Measurements from ENCODE around the gene GPRC5C. TPM values are rescaled to one million over a fixed set of nuclear protein-coding genes. Genes with fewer than 3 reads are reported as not detected.

Gene GPRC5C
- polyA plus RNA-seq, 12 donors, result 16.2 to 61.7 (median 26.4) TPM; not detected in 1

DNA sequence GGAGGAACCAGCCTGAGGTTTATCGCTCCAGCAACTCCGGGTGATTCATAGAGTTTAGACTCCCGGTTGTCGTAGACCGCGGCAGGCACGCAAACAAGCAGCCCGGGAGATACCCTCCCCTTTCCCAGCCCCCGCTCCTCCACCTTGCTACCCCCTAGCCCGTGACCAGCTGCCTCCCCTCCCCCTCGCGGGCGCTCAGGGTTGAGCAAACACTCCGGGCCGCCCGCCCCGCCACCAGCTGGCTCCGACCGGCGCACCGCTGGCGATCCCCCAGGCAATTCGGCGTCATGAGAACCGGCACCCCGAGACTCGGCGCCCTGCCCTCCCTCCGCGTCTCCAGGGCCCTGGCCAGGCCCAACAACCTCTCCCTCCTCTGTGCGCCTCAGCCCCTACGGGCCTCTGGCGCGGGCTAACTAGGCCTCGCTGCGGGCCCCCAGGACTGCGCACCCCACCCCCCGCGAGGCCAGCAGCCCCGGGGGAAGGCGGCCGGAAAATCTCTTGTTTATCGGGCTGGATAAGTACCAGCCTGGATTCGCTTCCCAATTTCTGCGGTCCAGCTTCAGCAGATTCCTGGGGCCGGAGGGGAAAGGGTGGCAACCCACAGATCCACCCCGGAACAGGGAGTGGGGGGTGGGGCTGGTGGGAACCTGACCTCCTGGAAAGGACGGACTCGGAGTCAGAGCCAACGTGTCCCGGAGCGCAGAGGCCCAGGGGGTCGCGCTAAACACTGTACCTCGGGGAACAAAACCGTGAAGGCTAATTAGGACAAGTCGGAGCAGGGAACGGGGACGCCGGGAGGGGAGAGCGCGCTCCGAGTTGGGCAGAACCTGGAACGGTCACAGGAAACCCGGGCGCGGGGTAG, 951 bp upstream of the GPRC5C start:
- no peak for DNase-seq

DNA sequence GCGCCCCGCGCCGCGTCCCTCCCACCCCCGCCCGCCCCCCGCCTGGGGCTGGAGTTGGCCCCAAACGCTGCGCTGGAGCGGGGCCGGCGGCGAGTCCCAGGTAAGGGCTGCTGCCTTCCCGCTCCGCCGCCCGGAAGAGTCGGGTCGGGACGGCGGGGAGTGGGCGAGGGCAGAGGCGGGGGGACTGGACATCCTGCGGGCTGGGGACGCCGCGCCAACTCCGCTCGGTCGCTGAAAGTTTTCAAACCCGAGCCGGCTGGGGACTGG, 469 bp downstream of the GPRC5C start:
- no peak for DNase-seq

DNA sequence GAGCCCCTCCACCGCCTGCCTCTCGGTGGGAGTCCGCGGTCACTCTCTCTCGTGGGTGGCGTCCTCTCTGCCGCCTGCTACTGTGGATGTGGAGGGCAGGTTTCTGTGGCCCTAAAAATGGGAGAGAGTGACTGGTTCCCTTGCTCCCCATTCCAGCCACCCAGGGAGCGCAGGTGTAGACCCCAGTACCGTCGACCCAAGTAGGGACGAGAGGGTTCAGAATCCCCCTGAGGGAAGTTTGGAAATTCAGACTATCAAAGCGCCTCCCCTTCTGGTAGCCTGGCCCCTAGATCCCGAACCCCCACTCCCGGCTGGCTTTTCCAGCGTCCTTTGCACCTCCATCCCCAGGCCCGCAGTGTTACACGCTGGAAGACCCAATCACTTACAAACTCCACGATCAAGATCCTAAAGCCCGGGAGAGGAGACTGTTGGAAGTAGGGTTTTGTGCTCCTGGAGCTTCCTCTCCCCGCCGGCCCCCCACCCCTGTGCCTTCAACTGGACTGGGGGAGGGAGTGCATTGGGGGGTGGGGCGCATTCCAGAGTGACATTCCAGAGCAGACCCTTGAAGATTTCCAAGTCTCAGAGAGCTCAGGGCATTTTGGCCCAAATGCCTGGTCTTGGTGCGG, 991 bp downstream of the GPRC5C start:
- no peak for DNase-seq

DNA sequence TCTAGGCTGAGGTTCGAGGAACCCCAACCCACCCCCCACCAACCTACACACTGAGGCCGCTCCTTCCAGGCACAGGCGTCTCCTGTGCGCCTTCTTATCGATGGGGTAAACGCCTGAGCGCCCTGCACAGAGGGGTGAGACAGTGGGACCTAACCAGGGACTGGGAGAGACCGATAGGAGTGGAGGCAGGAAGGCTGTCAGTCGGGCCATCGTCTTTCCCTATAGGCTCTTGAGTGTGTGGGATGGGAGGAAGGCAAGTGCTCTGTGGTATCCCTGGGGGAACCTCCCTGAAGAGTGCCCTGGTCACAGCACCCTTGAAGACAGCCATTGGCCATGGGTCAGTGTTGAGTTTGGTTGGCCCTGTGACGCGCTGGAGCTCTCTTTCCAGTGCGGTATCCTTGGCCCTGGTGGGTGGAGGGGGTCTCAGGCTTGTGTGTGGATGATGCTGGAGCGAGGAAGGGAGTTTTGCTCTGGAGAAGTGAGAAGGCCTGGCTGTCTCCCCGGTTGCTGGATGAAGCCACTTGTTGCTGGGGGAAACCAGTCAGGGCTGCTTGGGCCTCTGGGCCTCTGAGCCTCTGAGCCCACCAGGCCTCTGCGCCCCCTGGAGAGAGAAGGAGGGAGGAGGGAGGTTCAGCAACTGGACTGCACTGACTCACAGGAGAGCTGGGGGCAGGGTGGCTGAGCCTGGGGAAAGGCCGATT, 1.7 kb downstream of the GPRC5C start:
- DNase-seq, result no peak

DNA sequence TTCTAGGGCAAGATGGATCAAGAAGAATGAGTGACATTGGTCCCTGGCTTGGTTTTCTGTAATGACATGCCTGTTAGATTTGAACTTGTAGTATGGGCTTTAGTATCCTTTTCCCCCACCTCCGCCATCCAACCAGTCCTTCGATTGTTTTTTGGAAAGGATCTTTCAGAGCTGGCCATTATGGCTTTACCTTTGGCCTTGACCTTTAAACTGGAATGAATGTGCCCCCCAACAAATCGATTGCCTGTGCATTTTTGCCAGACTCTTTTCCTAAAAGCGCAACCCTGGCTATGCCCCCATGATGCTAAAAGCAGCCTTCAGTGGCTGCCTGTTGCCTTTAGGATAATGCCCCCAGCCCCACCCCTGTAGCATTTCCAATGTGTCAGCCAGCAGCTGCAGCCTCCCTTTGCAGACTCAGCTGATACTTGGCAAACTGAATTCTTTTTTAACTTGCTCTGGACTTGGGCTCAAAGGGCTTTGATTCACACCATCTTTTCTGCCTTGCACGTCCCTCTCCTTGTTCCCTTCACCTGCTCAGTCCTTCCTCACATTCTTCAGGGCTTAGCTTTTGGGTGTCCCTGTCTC, 4.0 kb downstream of the GPRC5C start:
- DNase-seq, result no peak

DNA sequence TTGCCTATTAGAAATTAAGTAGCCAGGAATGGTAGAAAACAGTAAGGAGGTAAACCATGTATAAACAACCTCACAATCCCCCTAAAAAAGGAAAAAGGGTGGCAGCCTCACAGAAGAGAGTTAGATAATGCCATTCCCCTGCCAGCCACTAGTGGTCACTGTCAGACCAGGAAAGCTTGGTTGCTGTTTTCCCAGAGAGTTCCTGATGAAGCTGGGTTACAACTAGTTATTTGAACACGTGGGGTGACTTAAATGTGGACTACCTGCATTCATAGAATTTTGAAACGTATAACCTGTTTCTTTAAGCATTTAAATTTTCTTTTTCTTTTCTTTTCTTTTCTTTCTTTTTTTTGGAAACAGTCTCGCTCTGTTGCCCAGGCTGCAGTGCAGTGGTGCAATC, 5.8 kb downstream of the GPRC5C start:
- DNase-seq, result no peak

DNA sequence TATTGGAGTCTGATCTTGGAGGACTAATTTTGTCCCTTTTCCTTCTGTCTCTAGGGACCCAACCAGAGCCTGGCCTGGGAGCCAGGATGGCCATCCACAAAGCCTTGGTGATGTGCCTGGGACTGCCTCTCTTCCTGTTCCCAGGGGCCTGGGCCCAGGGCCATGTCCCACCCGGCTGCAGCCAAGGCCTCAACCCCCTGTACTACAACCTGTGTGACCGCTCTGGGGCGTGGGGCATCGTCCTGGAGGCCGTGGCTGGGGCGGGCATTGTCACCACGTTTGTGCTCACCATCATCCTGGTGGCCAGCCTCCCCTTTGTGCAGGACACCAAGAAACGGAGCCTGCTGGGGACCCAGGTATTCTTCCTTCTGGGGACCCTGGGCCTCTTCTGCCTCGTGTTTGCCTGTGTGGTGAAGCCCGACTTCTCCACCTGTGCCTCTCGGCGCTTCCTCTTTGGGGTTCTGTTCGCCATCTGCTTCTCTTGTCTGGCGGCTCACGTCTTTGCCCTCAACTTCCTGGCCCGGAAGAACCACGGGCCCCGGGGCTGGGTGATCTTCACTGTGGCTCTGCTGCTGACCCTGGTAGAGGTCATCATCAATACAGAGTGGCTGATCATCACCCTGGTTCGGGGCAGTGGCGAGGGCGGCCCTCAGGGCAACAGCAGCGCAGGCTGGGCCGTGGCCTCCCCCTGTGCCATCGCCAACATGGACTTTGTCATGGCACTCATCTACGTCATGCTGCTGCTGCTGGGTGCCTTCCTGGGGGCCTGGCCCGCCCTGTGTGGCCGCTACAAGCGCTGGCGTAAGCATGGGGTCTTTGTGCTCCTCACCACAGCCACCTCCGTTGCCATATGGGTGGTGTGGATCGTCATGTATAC, 8.0 kb downstream of the GPRC5C start:
- no peak for DNase-seq

DNA sequence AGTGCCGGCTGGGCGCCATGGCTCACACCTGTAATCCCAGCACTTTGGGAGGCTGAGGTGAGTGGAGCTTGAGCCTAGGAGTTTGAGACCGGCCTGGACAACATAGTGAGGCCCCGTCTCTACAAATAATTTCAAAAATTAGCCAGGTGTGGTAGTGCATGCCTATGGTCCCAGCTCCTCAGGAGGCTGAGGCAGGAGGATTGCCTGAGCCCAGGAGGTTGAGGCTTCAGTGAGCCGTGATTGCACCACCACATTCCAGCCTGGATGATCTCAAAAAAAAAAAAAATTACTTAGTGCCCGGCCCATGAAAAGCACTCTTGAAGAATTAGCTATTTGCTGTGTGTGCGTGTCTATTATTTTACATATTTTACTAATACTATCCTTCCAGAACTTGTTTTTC, 9.6 kb downstream of the GPRC5C start:
- no peak for DNase-seq

DNA sequence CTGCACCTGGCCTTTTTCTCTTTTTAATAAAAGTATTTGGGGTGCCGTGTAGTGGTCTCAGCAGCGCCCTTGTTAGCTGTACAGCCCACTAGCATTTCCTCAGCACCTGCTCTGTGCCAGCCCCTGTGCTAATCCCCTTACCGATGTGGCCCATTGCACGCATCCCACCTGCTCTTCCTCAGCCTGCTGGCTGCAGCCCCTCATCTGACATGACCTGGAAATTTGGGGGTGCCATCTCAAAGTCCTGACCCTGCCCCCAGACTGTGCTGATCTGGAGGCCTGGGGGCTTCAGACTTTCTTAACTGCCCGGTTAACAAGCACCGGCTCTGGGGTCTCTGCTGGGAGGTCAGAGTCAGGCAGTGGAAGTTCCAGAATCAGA, 10.4 kb downstream of the GPRC5C start:
- DNase-seq, result no peak

DNA sequence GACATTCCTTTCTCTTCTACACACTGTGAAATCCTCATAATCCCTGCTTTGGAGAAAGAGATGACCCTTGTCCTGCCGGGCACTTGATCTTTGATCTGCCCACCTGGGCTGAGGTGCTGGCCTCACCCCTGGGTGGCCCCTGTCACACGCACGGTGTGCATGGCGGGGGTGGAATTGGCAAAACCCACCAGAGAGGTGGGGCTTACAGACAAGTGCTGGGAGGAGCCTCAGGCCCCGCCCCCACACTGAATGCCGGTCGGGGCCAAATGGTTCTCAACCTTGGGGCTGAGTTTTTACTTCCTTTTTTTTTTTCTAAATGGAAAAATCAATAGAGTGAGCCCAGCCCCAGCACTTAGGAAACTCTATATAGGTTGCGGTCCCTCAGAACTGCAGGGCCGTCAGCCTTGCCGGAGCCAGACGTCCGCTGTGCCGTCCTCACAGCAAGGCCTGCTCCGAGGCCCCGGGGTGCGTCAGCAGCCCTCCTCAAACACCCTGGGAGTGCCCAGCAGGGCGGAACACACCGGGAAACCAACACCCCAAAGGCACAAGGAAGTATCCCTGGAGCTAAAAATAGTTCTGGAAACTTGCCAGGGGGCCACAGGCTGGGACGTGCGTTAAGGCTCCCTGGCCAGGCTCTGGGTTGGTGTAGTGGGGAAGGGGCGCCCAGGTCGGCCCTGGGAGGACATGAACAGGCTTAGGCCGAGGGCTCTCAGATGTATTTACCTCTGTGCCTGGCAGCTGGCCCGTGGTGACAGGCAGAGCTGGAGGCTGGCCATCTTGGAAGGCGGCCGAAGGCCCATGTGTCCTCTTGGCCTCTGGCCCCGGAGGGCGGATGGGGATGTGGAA, 11.0 kb downstream of the GPRC5C start:
- peak; percentile 81 for DNase-seq

DNA sequence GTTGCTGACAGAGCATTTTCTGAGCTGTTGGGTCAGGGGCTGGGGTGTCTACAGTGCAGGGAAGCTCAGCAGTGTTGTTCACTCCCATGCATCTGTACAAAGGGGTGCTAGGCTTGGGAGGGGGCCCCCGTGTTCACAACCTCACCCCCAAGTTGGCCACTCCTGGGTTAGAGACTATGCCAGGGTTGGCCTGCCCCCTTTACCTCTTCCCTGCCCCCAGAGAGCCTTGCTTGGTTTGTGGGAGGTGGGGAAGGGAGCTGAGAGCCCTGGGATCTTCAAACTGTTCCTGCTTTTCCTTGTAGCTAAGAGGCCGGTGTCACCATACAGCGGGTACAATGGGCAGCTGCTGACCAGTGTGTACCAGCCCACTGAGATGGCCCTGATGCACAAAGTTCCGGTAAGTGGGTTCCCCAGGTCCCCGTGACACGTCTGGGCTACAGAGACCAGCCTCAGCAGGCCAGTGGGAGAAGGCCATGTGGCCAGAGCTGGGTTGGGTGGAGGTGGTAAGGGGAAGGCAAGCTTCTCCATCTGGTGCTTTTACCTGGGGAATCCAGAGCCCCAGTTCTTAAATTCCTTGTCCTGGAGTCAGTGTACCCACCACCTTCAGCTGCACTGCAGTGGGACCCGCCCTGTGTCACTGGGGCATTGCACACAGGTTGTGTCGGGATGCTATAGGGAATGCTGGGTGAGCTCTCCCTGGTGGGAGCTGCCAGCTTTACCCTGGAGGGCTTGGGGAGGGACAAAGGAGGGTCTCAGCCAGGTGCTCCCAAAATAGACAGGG, 11.8 kb downstream of the GPRC5C start:
- DNase-seq, result no peak

DNA sequence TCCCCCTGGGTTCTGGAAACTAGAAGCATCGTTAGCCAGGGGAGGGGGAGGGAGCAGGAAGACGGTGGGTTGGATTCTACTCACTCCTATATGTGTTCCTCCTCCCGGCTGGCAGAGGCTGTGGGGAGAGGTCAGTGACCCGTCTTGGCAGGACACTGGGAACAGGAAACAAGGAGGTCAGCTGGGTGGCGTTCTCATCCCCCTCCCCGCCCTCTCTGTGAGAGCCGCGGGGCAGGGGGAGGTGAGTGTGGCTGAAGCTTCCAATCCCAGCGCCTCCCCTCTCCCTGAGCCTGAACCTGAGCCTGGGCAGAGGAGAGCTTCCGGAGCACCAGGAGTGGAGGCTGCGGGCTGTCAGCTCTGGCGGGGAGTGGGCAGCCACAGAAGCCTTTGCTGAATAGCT, 12.5 kb downstream of the GPRC5C start:
- DNase-seq, result no peak

DNA sequence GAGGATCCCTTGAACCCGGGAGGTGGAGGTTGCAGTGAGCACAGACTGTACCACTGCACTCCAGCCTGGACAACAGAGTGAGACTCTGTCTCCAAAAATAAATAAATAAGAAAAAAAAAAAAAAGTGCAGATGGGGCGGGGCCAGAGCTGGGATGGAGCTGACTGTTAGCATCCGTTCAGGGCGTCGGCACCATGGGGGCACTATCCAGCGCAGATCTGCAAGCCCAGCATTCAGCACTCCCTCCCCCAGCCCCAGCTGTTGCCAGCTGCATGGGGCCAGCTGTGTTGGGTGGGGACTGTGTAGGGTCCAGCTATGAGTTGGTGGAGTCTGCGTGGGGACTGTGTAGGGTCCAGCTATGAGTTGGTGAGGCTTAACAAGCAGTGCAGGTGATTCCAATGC, 13.3 kb downstream of the GPRC5C start:
- no peak for DNase-seq

DNA sequence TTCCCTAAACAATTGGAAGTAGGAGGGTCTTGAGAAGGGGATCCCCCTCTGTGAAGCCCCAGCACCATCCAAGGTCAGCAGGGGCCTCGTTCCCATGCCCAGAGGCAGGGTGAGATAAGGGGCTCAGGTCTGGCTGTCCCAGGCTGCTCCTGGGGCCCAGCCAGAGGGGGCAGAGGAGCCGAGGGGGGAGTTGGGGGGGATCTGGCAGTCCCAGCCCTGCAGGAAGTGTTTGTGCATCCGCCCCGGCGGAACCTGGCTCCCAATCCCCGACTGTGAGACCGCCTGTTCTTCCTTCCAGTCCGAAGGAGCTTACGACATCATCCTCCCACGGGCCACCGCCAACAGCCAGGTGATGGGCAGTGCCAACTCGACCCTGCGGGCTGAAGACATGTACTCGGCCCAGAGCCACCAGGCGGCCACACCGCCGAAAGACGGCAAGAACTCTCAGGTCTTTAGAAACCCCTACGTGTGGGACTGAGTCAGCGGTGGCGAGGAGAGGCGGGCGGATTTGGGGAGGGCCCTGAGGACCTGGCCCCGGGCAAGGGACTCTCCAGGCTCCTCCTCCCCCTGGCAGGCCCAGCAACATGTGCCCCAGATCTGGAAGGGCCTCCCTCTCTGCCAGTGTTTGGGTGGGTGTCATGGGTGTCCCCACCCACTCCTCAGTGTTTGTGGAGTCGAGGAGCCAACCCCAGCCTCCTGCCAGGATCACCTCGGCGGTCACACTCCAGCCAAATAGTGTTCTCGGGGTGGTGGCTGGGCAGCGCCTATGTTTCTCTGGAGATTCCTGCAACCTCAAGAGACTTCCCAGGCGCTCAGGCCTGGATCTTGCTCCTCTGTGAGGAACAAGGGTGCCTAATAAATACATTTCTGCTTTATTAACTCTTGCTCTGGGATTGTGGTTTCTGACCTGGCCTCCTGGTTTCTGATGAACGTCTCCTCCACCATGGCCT, 14.9 kb downstream of the GPRC5C start:
- no peak for DNase-seq

DNA sequence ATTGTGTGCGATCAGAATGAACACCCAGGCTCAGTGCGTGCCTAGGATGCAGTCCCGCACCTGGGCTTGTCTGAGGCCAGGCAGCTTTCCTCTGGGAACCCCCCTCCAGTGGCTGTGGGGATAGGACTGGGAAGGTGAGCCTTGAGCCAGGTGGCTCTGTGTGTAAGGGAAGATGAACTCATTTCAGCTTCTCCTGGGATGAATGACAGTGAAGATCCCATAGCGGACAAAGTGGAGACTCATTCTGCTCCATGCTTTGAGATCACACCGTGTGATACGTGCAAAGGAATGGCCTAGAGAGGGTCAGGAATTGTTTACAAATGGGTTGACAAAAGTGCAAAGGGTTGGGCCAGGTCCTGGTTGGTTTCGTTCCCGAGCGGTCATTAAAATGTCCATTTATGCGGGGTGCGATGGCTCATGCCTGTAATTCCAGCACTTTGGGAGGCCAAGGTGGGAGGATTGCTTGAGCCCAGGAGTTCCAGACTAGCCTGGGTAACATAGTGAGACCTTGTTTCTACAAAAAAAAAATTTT, 15.8 kb downstream of the GPRC5C start:
- DNase-seq, result no peak

DNA sequence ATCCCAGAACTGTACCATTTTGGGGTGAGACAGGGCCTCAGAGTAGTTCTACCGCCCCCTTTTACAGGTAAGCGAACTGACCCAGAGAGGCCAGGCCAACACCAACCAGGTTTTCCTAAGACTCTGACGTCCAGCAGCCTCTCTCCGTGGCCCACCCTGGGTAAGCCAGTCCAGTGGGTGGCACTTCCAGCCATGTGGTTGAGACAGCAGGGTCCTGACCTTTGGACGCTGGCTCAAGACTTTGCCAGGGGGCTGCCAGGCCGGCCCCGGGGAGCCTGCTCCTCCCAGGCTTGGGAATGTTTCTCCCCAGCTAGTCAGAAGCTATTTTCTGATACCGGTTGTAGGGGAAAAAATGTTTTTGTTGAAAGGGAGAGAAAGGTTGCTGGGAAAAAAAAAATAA, 16.9 kb downstream of the GPRC5C start:
- no peak for DNase-seq

DNA sequence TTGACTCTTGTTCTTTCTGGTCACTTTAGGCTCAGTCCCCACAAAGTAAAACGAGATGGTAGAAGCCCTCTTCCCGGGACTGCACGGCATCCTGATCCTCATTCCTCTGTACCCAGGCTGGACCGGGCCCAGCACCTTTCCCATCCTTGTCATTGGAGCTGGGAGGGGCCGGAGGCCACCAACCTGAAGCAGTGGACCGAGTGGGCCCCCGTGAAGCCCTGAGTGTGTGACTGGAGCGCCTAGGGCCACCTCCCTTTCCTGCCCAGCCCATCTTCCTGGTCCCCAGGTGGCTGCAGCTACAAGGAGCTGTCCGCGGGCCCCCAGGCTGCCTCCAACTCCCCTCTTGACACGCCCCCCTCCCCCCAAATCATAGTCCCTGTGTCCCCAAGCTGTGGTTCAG, 17.4 kb downstream of the GPRC5C start:
- DNase-seq, result no peak

DNA sequence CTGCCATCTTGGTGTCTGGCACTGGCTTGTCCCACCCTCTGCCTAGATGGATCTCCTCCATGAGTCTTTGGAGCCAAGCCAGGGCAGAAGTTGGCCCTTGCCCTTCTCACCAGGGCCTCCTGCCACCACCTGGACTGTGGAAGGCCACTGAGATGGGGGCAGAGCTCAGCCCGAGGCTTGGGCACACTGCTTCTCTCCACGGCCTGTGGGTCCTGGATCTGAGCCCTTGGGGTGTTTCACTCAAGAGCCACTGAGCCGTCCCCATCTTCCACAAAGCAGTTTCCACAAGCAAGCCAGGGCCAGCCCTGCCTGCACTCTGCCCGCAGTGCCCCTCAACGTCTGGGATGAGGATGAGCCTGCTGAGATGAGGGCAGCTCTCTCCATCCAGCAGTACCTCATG, 17.9 kb downstream of the GPRC5C start:
- DNase-seq, result no peak

DNA sequence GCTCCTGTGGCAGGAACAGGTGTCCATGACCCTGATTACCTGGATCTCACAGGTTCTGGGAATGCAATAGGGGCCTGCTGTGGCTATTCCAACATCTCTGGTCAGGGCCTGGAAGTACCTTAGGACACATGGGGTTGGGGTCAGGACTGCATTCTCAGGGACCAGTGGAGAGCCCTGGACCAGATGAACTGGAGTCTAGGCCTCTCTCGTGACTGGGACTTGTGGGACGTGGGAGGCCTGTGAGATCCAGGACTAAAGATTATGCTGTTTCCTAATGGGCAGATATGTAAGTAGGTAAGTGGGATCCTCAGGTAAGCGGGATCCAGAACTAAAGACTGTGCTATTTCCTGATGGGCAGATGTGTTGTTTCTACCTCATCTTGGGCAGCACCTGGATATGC, 18.3 kb downstream of the GPRC5C start:
- no peak for DNase-seq
